Iris pigment epithelial cell (primary cell): ENCODE measurements around the gene RYR3.

Experiments used
- DNase-seq: peaks from one replicate; pipeline ENCODE4 v3.0.0-alpha.2; 2011; ENCODE audit warnings: low read depth

RYR3 gene

DNA sequence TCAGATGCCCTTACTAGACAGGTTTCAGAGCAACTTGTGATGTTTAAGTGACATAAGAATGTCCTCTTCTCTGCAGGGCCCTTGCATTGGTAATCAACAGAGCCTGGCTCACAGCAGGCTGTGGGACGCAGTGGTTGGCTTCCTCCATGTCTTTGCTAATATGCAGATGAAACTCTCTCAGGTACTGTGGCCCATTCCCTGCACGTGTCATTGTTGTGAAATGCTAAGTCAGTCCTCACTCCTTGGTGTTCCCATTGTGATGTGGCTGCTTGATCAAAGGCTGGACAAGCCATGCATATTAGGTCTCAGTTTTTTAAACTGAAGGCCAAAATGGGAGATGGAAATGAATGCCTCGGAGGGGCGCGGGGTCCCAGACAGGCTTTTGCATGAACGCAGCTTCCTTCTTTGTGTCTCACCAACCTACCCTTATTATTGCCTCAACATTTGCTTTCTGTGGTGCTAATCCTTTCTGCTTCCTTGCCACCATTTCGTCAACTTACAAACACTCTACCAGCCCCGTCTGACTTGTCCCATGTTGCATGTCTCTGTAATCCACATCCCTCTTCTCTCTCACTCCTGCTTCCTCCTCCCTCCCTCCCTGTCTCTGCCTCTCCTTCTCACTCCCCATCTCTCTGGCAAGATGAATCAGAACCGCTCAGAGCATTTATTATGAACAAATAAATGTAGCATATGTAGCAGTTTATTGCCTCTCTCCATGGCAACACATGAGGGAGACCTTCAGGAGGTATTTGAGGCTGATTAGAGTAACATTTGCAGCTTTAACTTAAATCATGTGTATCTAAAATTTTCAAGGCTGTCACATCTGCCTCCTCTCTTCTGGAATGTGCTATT, 524.4 kb downstream of the RYR3 start:
- no peak for DNase-seq

DNA sequence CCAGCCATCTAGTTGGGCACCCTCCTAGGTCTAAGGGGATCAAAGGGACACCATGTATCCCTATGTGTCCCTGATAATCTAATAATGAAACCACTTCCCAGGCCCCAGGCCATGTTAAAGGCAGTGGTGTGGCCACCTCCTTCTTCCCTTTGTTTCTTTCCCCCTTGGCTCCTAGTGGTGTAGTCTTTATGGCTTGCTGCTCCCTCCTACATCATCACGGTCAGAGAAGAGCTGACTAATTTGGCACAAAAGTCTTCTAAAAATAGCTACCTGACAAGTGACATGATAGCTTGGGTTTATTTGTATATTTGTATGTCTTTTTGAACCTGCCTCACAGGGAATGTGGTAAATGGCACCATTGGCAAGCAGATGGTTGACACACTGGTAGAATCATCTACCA, 526.5 kb downstream of the RYR3 start:
- no peak for DNase-seq

DNA sequence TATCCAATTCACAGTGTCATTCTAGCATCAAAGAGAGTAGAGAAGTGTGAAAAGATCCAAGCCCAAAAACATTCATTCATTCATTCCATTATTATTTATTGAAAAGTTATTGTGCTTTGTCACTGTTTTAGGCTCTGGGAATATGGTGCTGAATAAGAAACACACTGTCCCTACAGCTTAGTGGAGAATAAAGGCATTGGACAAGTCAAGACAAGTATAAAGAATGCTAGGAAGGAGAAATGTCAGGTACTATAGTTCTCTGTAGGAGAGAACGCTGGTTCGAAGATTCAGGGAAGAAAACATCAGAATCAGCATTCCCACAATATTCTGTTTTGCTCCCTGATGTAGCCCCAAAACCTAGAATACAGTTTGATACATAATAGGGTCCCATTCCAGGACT, 528.8 kb downstream of the RYR3 start:
- DNase-seq = no peak

DNA sequence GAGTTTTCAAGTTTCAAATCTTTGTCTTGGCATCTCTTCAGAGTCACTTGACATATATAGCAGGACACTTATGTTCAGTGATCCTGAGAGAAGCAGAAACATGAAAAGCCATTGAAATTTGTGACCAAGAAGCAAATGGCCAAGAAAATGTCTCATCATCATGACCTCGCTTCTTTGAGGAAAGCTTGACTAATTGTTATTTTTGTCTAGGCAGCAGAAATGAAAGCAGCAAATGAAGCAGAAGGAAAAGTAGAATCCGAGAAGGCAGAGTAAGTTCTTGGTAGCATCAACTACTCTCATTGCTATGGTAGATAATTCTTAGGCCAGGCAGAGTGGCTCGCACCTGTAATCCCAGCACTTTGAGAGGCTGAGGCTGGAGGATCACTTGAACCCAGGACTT, 529.8 kb downstream of the RYR3 start:
- no peak for DNase-seq

DNA sequence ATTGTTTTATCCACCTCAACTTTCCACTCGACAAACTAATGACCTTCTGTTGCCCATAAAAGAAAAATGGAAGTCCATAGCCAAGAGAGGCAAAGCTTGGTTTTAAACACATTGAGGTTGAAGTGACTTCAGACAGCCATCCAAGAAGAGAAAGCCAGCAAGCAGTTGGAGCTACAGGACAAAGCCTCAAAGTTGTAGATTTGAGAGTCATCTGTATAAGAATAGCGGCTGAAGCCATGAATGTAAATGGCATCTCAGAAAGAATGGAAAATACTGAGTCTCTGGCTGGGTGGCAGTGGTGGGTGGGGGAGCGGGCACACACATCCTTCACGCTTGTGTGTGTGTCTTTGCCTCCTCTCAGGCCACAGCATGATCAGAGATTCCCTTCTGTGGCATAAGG, 533.4 kb downstream of the RYR3 start:
- no peak for DNase-seq

DNA sequence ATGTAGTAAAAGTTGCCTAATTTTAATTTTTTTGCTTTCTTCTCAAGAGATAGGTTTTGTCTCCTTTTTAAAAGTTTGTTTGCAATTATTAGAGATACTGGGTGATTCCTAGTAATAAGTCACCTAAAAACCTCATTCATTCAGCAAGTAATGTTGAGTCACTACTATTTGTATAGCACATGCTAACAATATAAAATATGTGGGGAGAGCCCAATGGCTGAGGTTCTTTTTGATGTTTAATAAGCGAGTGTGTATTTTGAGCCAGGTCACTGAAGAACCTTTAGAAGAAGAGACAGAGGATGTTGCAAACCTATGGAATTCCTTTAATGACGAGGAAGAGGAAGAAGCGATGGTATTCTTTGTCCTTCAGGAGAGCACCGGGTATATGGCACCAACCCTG, 533.8 kb downstream of the RYR3 start:
- no peak for DNase-seq

DNA sequence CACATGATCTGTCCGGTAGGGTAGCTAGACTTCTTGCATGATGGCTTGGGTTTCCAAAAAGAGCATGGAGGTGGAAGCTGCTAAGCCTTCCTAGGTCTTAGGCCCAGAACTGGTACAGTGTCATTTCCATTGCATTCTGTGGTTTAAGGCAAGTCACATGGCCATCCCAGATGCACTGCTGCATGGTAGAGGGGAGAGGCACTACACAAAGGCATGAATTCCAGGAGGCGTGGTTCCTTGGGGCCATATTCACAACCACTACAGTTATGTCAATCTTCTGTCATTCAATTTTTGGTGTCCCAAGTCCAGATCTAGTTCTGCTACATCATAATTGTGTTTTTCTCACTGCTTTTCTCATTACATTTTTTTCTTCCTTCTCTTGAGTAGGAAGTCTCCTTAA, 535.4 kb downstream of the RYR3 start:
- no peak for DNase-seq

DNA sequence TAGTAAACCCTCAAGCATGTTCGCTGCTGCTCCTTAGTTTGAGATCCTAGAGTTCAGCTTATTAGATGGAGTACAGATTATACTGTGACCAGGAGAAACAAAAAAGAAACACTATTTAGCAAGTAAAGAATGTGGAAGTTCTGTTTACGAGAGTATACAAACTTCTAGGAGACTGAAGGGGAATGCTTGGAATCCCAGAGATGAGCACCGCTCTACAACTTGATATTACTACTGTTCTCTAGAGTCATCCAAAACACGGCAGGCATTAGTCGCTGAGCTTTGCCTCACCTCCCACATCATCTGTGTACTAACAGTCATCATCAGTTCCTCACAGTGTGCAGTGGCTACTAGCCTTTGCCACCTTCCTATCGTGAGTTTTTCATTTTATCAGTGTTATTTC, 536.1 kb downstream of the RYR3 start:
- DNase-seq = peak; percentile 22

DNA sequence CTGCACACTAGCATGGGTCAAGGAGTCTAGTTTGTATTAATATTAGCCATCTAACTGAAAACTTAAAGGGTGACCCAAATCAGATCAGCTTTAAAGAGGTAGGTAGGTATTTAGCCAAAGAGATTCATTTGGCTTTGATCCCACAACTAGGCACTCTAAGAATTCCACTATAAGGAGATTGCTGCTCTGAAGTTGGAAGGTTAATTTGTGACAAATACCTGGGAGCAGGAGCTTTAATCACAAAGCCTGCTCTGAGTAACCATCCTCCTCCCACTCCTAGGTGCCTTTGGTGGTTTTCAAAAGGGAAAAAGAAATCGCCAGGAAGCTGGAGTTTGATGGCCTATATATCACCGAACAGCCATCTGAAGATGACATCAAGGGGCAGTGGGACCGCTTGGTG, 537.2 kb downstream of the RYR3 start:
- DNase-seq = no peak

DNA sequence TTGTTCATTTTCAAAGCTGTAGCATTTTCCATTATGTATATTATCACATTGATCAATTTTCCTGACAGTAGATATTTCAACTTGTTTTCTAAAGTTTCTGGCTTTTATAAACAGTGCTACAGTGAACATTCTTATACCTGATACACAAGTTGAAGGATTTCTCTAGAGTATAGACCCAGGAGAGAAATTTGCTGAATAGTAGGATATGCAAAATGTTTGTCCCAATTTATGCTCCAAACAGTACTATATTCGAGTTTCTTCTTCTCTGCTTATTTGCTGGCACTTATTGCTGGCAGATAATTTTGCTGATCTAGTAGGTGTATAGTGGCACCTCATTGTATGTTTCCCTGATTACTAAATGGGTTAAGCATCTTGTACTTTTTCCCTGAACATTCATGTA, 540.3 kb downstream of the RYR3 start:
- DNase-seq = no peak

DNA sequence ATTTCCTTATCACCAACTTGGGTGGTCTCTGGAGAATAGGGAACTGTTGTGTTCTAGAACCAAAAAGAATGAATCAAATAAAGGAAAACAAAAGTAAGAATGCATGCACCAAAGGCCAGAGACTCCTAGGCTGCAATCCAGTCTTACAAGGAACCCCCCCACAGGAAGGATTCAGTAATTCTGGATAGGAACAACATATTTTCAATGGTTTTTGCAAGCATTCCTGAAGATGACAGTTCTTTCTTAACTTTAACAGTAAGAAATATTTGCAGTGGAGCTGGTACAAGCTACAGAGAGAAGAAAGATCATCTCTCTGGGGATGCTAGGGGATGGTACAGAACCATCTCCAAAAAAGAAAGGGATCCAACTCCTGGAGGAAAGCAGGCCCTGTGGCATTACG, 541.3 kb downstream of the RYR3 start:
- peak; percentile 31 for DNase-seq

DNA sequence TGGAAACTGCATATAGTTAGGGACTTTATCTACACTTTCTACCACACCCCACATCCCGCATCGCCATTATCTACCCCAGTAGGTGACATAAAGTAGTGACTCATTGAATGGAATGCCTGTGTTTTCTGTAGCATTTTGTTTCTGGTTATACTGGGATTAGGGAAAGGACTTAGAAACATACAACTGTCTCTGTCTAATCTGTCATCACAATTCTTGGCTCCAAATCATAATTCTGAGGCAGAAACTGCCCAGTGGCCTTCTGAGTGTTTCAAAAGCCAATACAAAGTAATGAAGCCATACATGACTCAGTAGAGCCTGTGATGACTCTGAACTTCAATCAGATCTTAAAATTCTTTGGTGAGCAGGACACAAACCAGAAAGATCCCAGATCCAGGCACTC, 541.8 kb downstream of the RYR3 start:
- DNase-seq = peak; percentile 74

DNA sequence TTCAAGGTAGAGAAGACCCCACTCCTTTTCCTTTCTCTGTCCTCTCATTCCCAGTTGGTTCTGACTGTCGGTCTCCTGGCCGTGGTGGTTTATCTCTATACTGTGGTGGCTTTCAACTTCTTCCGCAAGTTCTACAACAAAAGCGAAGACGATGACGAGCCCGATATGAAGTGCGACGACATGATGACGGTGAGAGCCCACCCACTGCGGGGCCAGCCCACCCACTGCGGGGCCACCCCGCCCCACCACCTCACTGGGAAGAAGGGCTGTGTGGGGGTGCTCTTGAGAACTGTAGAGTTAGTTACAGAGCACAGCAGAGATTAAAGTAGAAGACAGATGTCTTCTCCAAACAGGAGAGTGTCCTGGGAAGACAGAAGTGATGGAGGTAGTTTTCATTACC, 547.0 kb downstream of the RYR3 start:
- no peak for DNase-seq

DNA sequence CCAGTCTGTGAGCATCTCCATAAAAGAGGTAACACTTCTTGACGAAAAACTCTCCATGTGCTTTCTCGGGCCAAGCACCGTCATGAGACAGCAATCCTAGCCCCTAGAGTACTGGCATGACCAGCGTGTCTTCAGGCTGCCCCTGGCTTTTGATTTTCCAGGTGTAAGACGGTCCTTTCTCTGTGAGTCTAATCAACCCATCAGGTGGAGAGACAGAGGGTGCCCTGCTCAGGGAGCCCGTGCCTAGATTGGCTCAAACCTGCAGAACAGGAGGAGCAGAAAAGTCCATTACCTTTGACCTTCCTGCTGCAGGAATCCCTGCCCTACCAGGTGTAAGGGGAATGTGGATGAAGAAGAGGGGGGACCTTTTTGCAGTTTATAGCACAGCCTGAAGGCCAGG, 548.1 kb downstream of the RYR3 start:
- DNase-seq = no peak

DNA sequence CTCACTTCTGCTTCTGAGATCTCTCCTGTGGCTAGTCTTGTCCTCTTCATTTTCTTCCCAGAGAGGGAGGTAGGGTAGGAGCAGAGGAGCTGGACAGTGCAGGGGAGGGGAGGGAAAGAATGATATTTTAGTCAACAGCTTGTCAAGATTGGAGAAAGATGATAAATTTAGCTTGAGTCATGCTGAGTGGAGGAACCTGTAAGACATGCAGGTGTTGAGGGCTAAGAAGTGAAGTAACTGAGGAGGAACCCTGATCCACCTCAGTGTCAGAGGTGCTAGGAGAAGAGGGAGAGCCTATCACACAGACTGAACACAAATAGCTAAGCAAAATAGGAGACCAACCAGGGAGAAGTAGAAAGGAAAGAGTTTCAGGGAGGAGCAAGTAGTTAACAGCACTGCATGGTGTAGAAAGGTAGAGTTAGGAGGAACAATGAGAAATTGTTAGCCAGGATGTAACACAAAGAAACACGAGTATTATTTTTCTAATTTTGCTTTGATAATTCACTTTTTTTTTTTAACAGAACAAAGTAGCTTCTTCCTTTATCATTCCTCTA, 549.3 kb downstream of the RYR3 start:
- no peak for DNase-seq

DNA sequence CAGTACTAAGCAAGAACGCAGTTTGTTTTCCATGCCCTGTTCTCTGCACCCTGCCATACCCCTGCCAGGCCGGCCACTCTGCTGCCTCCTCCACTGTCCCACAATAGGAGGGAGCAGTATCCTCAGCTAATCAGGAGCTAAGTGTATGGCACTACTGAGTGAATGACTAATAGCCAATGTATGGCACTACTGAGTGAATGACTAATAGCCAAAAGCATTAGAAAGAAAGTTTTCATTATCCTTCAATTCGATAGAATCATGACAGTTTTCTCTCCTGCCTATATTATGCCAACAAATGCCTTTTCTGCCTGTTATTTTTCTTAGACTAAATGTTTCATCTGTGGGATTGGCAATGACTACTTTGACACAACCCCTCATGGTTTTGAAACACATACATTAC, 550.0 kb downstream of the RYR3 start:
- DNase-seq = peak; percentile 77

DNA sequence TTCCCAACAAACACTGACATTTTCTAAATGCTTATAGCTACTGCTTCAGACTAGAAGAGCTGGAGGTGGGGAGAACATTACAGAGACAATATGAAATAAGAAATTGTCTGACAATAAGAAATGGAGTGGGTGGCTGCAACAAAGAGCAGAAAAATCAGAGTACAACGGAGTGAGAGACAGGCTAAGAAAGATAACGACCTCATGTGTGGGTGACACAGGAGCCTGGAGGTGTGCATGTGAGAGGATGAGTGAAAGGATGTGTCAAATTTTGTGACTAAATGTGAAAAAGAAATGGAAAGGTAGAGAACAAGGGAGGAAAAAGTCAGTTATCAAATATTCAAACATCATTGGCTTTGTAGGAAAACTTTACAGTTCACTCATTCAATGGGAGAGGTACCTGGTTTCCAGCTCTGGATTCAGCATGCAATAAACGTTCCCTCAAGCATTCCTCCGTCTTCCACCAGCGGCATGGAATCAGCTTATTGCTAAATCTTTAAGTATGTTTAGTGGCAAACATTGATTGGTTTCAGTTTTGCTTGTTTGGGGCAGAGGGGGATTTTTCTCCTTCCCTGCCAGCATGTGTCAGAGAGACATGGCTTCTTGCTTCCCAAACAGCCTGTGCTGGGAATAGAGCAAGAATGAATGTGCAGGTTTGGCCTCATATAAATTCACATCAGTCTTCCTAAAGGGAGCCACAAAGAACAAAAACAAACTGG, 553.8 kb downstream of the RYR3 start:
- peak; percentile 8 for DNase-seq

DNA sequence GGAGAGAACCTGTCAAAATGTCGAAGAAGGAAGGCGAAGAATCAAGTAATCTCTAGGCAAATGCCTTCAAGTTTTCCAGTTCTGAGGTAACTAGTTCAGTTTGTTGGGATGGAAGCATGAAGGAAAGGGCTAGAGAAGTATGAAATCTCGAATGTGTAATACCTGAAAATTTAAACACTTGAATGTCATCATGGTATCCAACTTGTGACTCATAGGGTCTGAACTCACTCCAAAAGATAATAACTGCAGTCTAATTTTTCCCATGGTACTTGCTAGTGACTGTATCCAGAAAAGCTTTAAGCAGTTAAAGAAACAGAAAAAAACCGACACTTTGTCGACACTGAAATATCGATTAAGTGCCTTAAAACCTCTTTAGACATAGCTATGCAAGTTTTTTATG, 554.6 kb downstream of the RYR3 start:
- peak; percentile 48 for DNase-seq

DNA sequence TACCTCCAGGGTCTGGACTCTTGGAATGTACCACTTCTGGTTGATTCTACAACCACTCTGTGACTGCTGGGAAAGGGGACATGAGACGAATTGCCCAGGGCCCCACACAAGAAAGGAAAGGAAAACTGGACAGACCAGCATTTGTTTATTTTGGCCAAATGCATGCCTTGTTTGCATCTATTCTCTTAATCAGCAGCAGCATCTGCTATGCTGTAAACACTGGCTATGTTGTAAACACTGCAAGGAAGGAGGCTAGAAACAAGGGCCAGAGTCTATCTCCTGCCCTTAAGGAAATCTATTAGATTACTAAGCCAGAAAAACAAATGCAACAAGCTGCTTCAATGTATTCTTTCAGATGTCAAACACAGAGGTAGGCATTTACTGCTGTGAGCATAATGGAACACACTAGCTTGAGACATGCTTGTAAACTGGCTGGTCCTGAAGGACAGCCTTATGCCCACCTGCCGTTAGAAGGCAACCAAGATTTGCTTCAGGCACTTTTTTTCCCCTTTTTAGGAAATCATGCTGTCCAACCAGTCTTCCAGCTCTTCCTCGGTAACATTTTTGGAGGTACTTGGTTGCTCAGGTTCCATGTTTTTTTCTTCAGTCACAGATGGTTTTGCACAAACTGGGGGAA, 555.5 kb downstream of the RYR3 start:
- no peak for DNase-seq

DNA sequence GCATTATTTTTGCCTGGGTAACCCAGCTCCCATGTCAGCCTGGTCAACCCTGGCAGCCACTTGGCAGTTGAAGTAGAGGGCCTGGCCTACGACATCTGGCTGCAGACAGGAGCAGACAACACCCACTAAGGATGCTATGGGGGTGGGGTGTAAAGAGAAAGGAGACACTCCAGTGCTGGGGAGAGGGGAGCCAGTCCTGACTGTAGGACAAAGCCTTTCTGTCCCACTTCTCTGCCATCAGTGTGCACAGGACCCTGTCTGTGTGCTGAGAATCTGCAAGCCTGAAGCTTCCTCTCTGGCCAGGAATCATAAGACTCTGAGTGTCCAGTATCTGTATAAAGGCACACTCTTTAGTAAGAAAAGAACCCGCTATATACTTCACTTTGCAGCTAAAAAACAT, 561.2 kb downstream of the RYR3 start:
- no peak for DNase-seq

DNA sequence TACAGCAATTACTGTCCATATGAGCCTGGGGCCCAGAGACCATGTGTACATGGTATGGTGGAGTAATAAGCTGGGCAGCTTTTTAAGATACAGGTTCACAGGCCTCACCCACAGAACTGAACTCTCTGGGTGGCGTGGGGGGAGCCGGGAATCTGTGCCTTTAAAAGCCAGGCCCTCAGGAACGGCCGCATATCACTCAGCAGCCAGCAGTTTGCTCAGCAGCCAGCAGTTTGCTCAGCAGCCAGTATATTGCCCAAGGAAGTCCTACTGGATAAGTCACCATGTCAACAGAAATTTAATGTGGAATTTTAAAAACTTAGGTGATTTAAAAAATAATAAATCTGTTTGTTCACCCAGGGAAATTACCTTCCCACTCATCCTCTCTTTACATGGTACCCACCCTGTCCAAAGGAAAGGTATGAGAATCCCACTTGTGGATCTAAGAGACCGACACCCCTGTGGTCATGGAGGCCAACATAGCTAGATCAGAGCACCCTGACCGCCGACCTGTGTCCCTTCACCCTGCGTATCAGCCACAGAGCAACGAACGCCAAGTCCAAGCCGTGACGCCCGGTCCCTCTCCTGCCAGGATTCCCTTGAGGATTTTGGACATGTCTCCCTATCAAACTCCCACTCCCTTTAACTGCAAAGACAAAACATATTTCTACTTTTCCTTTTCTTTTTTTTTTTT, 561.8 kb downstream of the RYR3 start:
- peak; percentile 24 for DNase-seq

DNA sequence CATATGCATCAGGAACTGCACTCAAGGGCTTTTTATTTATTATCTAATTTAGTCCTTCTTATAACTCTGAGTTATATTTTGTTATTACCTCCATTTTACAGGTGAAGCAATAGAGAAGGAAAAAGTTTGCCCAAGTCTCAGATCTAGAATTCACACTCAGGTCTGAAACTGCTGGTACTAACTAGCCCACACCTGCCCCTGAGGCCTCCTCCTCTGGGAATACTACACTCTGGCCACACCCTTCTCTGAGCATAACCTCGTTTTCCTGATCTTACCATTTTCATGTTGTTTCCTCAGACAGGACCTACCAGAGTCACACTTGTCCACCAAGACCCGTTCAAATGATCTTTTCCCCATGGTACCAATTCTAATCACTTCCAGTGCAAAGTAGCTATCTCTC, 563.4 kb downstream of the RYR3 start:
- no peak for DNase-seq
